GM18909 (cell line): ENCODE measurements around the gene MPG.
A peak's percentile ranks its signal among the peaks of the same experiment; 100 is the strongest.

Experiments
- ATAC-seq: cut with Tn5 transposase; IDR thresholded peaks from one replicate; pipeline ENCODE4 v1.9.1; 2021; ENCODE audit warnings: mild to moderate bottlenecking; ENCODE audit not compliant: unreplicated experiment, poor library complexity

The MPG gene

GRCh38 chr16:47234-47633 lies 30.8 kb upstream of the MPG start:
- no peak for ATAC-seq

GRCh38 chr16:50769-51591 lies 27.0 kb upstream of the MPG start:
- ATAC-seq = no peak

GRCh38 chr16:53346-54236 lies 24.4 kb upstream of the MPG start, which contains the start of the genes POLR3K and SNRNP25:
TSS of gene POLR3K (minus strand) at chr16:53608. CDS start at chr16:53586, 22 bp downstream.
TSS of gene SNRNP25 (plus strand) at chr16:53828. CDS start at chr16:54017, 189 bp downstream.
- peak; percentile 92 for ATAC-seq

DNA sequence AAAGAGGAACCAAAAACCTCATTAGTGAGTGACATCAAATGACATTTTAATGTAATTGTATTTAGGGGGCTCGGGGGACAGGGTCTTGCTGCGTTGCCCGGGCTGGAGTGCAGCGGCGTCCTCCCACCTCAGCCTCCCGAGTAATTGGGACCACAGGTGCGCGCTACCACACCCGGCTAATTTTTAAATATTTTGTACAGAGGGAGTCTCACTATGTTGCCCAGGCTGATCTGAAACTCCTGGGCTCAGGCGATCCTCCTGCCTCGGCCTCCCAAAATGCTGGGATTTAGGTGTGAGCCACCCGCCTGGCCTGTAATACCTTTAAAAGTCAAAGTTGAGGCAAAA lies 23.8 kb upstream of the MPG start:
- ATAC-seq = no peak

GRCh38 chr16:55571-56136 lies 22.4 kb upstream of the MPG start:
- ATAC-seq = no peak

DNA sequence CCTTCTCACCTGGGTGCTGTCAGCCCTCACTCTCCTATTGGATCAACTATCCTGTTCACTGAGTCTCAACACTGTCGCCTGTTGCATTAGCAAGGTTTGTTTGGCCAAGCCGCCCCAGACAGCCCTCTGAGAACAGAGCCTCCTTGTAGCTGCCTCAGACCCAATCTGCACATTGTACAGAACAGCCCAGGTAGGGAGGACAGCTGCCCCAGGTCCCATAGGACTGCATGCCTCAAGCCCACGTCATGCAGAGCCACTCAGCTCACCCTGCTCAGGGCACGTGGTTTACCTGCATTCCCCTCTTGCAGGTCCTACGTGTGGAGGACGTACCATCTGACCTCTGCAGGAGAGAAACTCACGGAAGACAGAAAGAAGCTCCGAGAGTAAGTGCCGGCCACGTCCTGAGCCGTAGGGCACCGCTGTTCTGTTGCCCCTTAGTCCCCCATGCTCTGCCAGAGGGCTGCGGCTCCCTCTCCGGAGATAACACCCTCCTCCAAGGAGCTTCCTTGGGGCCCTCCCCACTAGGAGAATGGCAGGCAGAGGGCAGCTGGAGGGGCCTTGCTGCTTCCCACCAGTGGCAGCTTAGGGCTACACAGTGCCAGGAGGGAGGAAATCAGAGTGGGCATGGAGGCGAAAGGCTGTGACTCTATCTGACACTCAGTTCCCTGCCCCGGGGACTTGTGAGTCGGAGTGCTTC lies 21.6 kb upstream of the MPG start:
- no peak for ATAC-seq

DNA sequence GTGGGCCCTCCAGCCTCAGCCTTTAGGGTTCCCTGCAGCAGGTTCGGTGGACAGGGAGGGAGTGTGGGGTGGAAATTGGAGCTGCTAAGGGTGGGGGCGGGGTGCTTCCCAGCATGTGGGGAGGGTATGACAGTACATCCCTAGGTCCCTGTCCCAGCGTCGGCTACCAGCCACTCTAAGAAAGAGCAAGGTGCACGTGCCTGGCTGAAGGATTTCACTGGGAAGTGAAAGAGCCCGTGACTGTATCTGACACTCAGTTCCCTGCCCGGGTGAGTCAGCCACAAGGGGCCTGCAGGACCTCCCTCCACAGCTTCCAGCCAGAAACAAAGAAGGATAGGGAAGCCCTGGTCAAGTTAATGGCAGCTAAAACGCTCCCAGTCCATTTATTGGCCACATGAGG lies 20.3 kb upstream of the MPG start:
- ATAC-seq = no peak

GRCh38 chr16:58491-59439 lies 19.3 kb upstream of the MPG start:
- no peak for ATAC-seq

- no peak for ATAC-seq
These were observed 18.5 kb upstream of the MPG start for GRCh38 chr16:59440-60059.

DNA sequence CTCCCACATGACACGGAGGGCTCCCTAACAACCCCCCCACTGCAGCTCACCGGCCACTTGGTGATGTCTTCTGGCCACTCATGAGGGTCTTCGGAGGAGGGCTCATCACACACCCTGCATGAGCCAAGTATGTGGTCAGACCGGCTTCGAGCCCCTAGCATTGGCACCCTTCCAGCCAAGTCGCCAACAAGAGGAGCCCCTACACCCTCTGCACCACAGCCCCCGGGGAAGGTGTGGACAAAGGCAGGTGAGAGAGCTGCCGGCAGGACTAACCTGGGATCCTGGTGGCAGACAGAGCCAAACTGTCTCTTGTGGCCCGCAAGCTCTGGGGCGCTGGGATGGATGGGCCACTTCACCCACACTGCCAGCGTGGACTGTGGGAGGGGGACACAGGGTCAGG lies 17.9 kb upstream of the MPG start:
- no peak for ATAC-seq

- no peak for ATAC-seq
These were observed 16.8 kb upstream of the MPG start for GRCh38 chr16:60929-61878.

GRCh38 chr16:61879-62281 lies 16.1 kb upstream of the MPG start:
- no peak for ATAC-seq

GRCh38 chr16:62283-62967 lies 15.6 kb upstream of the MPG start:
- ATAC-seq = no peak

DNA sequence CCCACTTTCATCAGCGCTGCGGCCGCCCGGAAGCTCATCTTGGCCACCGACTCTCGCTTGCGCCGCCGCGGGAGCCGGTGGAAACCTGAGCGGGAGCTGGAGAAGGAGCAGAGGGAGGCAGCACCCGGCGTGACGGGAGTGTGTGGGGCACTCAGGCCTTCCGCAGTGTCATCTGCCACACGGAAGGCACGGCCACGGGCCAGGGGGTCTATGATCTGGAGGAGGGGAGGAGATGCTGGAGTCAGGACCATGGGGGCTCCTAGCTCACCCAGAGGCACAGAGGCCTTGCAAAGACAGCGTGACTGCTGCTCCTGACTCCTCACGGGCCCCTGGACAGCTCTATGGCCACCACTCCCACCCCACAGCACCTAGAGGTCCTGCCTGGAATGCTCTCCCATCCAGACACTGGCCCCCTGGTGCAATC lies 15.0 kb upstream of the MPG start:
- no peak for ATAC-seq

GRCh38 chr16:63466-63865 lies 14.6 kb upstream of the MPG start:
- ATAC-seq = no peak

GRCh38 chr16:63998-64913 lies 13.8 kb upstream of the MPG start:
- no peak for ATAC-seq
